ENCODE results near the gene ANXA11.

Gene ANXA11

GRCh38 chr10:80196950-80197315 lies 8.4 kb downstream of the ANXA11 start:
- Mint-ChIP-seq H3K9me3 (peaks cover 8% of the 10 kb centered on the region), H3K36me3 (ENCODE audit: low read depth) (peaks cover 10% of the 10 kb centered on the region), H3K27me3 (ENCODE audit: low read depth) (no peaks in the 10 kb centered on the region), H3K4me3 (peak overlapping the region in 1 of 3 experiments; percentile 34), H3K4me1 (peaks cover 64% of the 10 kb centered on the region), H3K27ac (peak overlapping the region; percentile 75 to 88 (median 86))
- no peak for TF ChIP-seq CTCF (IDR thresholded peaks at IDR 0.05; ENCODE audit: unreplicated experiment in 3 of 3)

DNA sequence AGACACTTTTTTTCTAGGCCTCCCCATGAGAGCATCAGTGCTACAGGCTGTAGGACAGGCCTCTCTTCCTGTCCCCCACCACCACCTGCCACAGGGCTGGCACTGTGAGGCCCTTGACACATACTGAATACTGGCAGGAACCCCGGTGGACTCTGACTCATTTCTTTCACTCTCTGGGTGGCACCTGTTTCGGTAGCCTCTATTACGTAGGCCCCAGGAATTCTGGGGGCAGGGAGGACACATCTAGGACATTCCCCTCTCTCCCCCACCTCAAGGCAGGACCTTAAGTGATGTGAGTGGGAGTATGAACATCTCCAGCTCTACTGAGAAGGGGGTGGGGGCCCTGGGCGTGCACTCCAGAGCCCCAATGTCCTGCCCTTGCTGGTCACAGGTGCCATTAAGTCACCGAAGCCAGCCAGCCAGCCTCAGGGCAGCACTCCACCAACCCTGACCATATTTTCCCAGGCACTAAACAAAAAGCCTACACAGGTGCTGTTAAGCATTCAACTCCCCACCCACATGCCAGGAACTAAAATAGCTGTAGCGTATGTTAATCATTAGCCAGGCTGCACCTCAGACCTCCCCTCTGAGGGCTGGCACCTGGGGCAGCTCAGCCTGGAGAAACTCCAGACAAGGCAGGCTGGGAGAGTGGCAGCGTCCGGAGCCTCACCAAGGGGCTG lies 8.9 kb downstream of the ANXA11 start:
- no peak for TF ChIP-seq CTCF (IDR thresholded peaks at IDR 0.05; ENCODE audit: unreplicated experiment in 3 of 3)
- Mint-ChIP-seq H3K27me3 (ENCODE audit: low read depth) (no peaks in the 10 kb centered on the region), H3K9me3 (peaks cover 11% of the 10 kb centered on the region)

GRCh38 chr10:80195046-80195574 lies 10.2 kb downstream of the ANXA11 start:
- H3K36me3 Mint-ChIP-seq (ENCODE audit: low read depth) = peaks cover 12% of the 10 kb centered on the region
- no peak overlapping the region for H3K4me3 Mint-ChIP-seq
- peaks cover 50% of the 10 kb centered on the region for H3K4me1 Mint-ChIP-seq
- no peaks in the 10 kb centered on the region for H3K27me3 Mint-ChIP-seq (ENCODE audit: low read depth)
- no peak for TF ChIP-seq CTCF (IDR thresholded peaks at IDR 0.05; ENCODE audit: unreplicated experiment in 3 of 3)
- peak overlapping the region; percentile 75 to 88 (median 86) for H3K27ac Mint-ChIP-seq
- peaks cover 13% of the 10 kb centered on the region for H3K9me3 Mint-ChIP-seq

More for the DNA sequence above, 8.9 kb downstream of the ANXA11 start:
- Mint-ChIP-seq H3K36me3 (ENCODE audit: low read depth) (peaks cover 12% of the 10 kb centered on the region), H3K4me3 (peak overlapping the region in 1 of 3 experiments; percentile 34), H3K4me1 (peaks cover 60% of the 10 kb centered on the region), H3K27ac (peak overlapping the region; percentile 75 to 88 (median 86))

GRCh38 chr10:80194373-80195045 lies 10.8 kb downstream of the ANXA11 start:
- no peak for TF ChIP-seq CTCF (IDR thresholded peaks at IDR 0.05; ENCODE audit: unreplicated experiment in 3 of 3)
- Mint-ChIP-seq H3K36me3 (ENCODE audit: low read depth) (peaks cover 16% of the 10 kb centered on the region), H3K27me3 (ENCODE audit: low read depth) (no peaks in the 10 kb centered on the region), H3K4me3 (no peak overlapping the region), H3K9me3 (peaks cover 15% of the 10 kb centered on the region), H3K4me1 (peaks cover 45% of the 10 kb centered on the region), H3K27ac (peak overlapping the region; percentile 61 to 79 (median 75))

DNA sequence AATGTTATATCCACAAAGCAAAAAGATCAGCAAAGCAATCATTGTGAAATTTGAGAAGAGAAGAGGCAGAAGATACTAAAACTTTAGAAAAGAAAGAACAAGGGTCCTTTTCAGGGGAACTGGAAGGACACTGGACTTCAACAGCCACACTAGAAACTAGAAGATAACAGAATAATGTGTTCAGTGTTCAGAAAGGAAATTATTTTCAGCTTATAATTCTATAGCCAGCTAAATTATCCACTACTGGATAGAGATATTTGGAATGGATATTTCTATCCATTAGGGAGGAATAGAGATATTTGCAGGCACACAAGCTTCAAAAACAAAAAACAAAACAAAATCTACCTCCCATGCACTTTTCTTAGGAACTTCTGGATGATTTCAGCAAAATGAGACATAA lies 12.8 kb downstream of the ANXA11 start:
- H3K27ac Mint-ChIP-seq = no peak overlapping the region
- H3K36me3 Mint-ChIP-seq (ENCODE audit: low read depth) = peaks cover 16% of the 10 kb centered on the region
- no peak overlapping the region for H3K4me3 Mint-ChIP-seq
- TF ChIP-seq CTCF (IDR thresholded peaks at IDR 0.05; ENCODE audit: unreplicated experiment in 3 of 3) = no peak
- peaks cover 56% of the 10 kb centered on the region for H3K4me1 Mint-ChIP-seq
- H3K9me3 Mint-ChIP-seq = peaks cover 15% of the 10 kb centered on the region
- no peaks in the 10 kb centered on the region for H3K27me3 Mint-ChIP-seq (ENCODE audit: low read depth)
